ENCODE results near the gene USP9X. TPM values are rescaled to one million over a fixed set of nuclear protein-coding genes. Genes with fewer than 3 reads are reported as not detected.

The USP9X gene
- total RNA-seq, 1 experiment from 2014 or later, result 89.2 TPM

Other genes starting within 250 kb of the USP9X start
- 308 and 321 TPM in 2 replicates for gene DDX3X, start 248.7 kb downstream of the USP9X start, total RNA-seq (2022)

Measured in Calu3 (cell line).